Measurements from ENCODE around the gene FSTL4.

Gene FSTL4

GRCh38 chr5:133338504-133339355, 273.6 kb downstream of the FSTL4 start:
- ATAC-seq (ENCODE audit: low read depth) (no peak), DNase-seq (ENCODE audit: low spot score) (no peak)
- no peaks in the 10 kb centered on the region for H3K9me3 ChIP-seq (ENCODE audit: severe bottlenecking)
- H3K4me1 ChIP-seq (ENCODE audit: insufficient read depth, poor library complexity, severe bottlenecking): no peaks in the 10 kb centered on the region
- no peaks in the 10 kb centered on the region for H3K27me3 ChIP-seq (ENCODE audit: insufficient read depth, poor library complexity, severe bottlenecking)
- no peaks in the 10 kb centered on the region for H3K36me3 ChIP-seq (ENCODE audit: low read depth)
- no peak overlapping the region for H3K27ac ChIP-seq (ENCODE audit: poor library complexity, severe bottlenecking)
- no peak for TF ChIP-seq CTCF (IDR thresholded peaks at IDR 0.05; ENCODE audit: poor library complexity, severe bottlenecking)
- H3K4me3 ChIP-seq (ENCODE audit: severe bottlenecking): no peak overlapping the region

DNA sequence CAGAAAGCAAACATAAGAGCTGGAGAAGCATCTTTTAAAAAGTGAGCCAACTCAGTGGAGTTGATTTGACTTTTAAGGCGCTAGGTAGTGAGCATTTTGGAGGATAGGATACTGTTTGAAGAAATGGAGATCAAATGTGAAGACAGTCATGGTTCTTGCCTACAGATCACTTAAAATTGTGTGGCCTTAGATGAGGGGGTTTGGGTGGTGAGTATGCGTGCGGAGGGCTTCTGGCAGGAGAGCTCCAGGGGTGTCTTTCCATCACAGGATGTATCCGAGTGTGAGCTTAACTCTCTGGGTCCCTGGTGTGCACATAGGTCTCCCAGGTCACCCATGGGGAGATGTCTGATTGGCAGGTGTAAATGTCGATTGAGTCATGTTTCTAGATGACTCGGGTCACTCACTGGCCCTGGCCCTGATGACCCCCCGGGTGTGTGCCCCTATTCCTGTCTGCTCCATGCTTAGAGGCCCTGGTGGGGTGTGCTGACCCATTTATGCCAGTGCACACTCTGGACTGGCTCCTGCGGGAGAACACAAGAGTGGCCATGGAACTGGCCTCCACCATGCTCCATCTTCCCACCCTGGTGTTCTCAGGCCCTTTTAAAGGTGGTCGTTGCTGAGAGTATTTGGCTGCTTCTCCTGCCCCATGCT, 274.4 kb downstream of the FSTL4 start:
- no peak overlapping the region for H3K27ac ChIP-seq (ENCODE audit: poor library complexity, severe bottlenecking)
- TF ChIP-seq CTCF (IDR thresholded peaks at IDR 0.05; ENCODE audit: poor library complexity, severe bottlenecking): no peak
- H3K4me1 ChIP-seq (ENCODE audit: insufficient read depth, poor library complexity, severe bottlenecking): no peaks in the 10 kb centered on the region
- H3K36me3 ChIP-seq (ENCODE audit: low read depth): no peaks in the 10 kb centered on the region
- DNase-seq (ENCODE audit: low spot score) (no peak), ATAC-seq (ENCODE audit: low read depth) (no peak)
- no peaks in the 10 kb centered on the region for H3K27me3 ChIP-seq (ENCODE audit: insufficient read depth, poor library complexity, severe bottlenecking)
- H3K9me3 ChIP-seq (ENCODE audit: severe bottlenecking): no peaks in the 10 kb centered on the region
- no peak overlapping the region for H3K4me3 ChIP-seq (ENCODE audit: severe bottlenecking)

- no peaks in the 10 kb centered on the region for H3K4me1 ChIP-seq (ENCODE audit: insufficient read depth, poor library complexity, severe bottlenecking)
- H3K9me3 ChIP-seq (ENCODE audit: severe bottlenecking): no peaks in the 10 kb centered on the region
- H3K4me3 ChIP-seq (ENCODE audit: severe bottlenecking): no peak overlapping the region
- no peak overlapping the region for H3K27ac ChIP-seq (ENCODE audit: poor library complexity, severe bottlenecking)
- no peaks in the 10 kb centered on the region for H3K36me3 ChIP-seq (ENCODE audit: low read depth)
- no peak for ATAC-seq (ENCODE audit: low read depth)
- DNase-seq (ENCODE audit: low spot score): no peak
- H3K27me3 ChIP-seq (ENCODE audit: insufficient read depth, poor library complexity, severe bottlenecking): no peaks in the 10 kb centered on the region
- no peak for TF ChIP-seq CTCF (IDR thresholded peaks at IDR 0.05; ENCODE audit: poor library complexity, severe bottlenecking)
These were observed 275.4 kb downstream of the FSTL4 start for GRCh38 chr5:133336969-133337410.

- H3K9me3 ChIP-seq (ENCODE audit: severe bottlenecking): no peaks in the 10 kb centered on the region
- ATAC-seq (ENCODE audit: low read depth) (peak; percentile 29; the same call in 2 of the 3 replicates), DNase-seq (ENCODE audit: low spot score) (no peak)
- H3K27ac ChIP-seq (ENCODE audit: poor library complexity, severe bottlenecking): no peak overlapping the region
- H3K27me3 ChIP-seq (ENCODE audit: insufficient read depth, poor library complexity, severe bottlenecking): no peaks in the 10 kb centered on the region
- no peaks in the 10 kb centered on the region for H3K4me1 ChIP-seq (ENCODE audit: insufficient read depth, poor library complexity, severe bottlenecking)
- H3K36me3 ChIP-seq (ENCODE audit: low read depth): no peaks in the 10 kb centered on the region
- TF ChIP-seq CTCF (IDR thresholded peaks at IDR 0.05; ENCODE audit: poor library complexity, severe bottlenecking): no peak
- no peak overlapping the region for H3K4me3 ChIP-seq (ENCODE audit: severe bottlenecking)
These were observed 276.0 kb downstream of the FSTL4 start for GRCh38 chr5:133336121-133336968.

Data from RWPE2 (cell line).